BLaER1 treated with 17β-estradiol and CSF1 and Interleukin-3, amounts not matched to agents 10 nM and 100 nM (cell line): ENCODE results near the gene SCNN1B.

Experiments
- H3K27ac ChIP-seq, 11 experiments: shearing (Covaris generic); formaldehyde crosslinking; 2 replicates each; pipeline ENCODE4 v1.8.1; 2022
- H3K27me3 ChIP-seq, 11 experiments: shearing (Covaris generic); formaldehyde crosslinking; 2 replicates each; pipeline ENCODE4 v1.8.1; 2022
- H3K36me3 ChIP-seq, 11 experiments: shearing (Covaris generic); formaldehyde crosslinking; 2 replicates each; pipeline ENCODE4 v1.8.1; 2022
- H3K4me1 ChIP-seq, 10 experiments: shearing (Covaris generic); formaldehyde crosslinking; 2 replicates each; pipeline ENCODE4 v1.8.1; 2022
- H3K4me2 ChIP-seq, 11 experiments: shearing (Covaris generic); formaldehyde crosslinking; 2 replicates each; pipeline ENCODE4 v1.8.1; 2022
- H3K4me3 ChIP-seq, 10 experiments: shearing (Covaris generic); formaldehyde crosslinking; 2 replicates each; pipeline ENCODE4 v1.8.1; 2022
- H3K9ac ChIP-seq, 11 experiments: shearing (Covaris generic); formaldehyde crosslinking; 2 replicates each; pipeline ENCODE4 v1.8.1; 2022
- H3K9me3 ChIP-seq, 11 experiments: shearing (Covaris generic); formaldehyde crosslinking; replicated peaks in 1 of 11; 2 replicates each; pipeline ENCODE4 v1.8.1; 2022
- H4K20me1 ChIP-seq, 11 experiments: shearing (Covaris generic); formaldehyde crosslinking; 2 replicates each; pipeline ENCODE4 v1.8.1; 2022
- Cebpa-rat ChIP-seq, 11 experiments: shearing (Covaris generic); IDR thresholded peaks; 2 replicates each; pipeline ENCODE4 v1.8.1; 2022

SCNN1B gene

GRCh38 chr16:23316634-23317265 lies 14.6 kb downstream of the SCNN1B start:
- H3K27ac ChIP-seq, result no peak overlapping the region
- H3K9ac ChIP-seq, result no peak overlapping the region
- H3K9me3 ChIP-seq, result no peaks in the 10 kb centered on the region
- H4K20me1 ChIP-seq, result no peaks in the 10 kb centered on the region; a peak in 1 of 22 replicates
- no peak overlapping the region for H3K4me3 ChIP-seq
- H3K4me2 ChIP-seq, result no peak overlapping the region
- TF ChIP-seq Cebpa-rat (IDR thresholded peaks at IDR 0.05), result no peak
- H3K36me3 ChIP-seq, result no peaks in the 10 kb centered on the region
- peaks cover 0 to 7% (median 0%) of the 10 kb centered on the region in 10 experiments; a peak in 2 of 20 replicates for H3K4me1 ChIP-seq
- H3K27me3 ChIP-seq, result no peaks in the 10 kb centered on the region

GRCh38 chr16:23317266-23317661 lies 15.2 kb downstream of the SCNN1B start:
- H3K27ac ChIP-seq, result no peak overlapping the region

GRCh38 chr16:23317751-23318150 lies 15.6 kb downstream of the SCNN1B start:
- Histone ChIP-seq H3K9me3 (no peaks in the 10 kb centered on the region), H3K27me3 (no peaks in the 10 kb centered on the region)

More at GRCh38 chr16:23317266-23317661, 15.2 kb downstream of the SCNN1B start:
- Histone ChIP-seq H4K20me1 (no peaks in the 10 kb centered on the region; a peak in 1 of 22 replicates), H3K36me3 (no peaks in the 10 kb centered on the region), H3K4me3 (no peak overlapping the region), H3K4me1 (peaks cover 0 to 7% (median 0%) of the 10 kb centered on the region in 10 experiments; a peak in 2 of 20 replicates), H3K9ac (no peak overlapping the region), H3K9me3 (no peaks in the 10 kb centered on the region), H3K27me3 (no peaks in the 10 kb centered on the region), H3K4me2 (no peak overlapping the region)
- no peak for TF ChIP-seq Cebpa-rat (IDR thresholded peaks at IDR 0.05)

GRCh38 chr16:23318639-23319038 lies 16.5 kb downstream of the SCNN1B start:
- H4K20me1 ChIP-seq, result no peaks in the 10 kb centered on the region; a peak in 1 of 22 replicates
- TF ChIP-seq Cebpa-rat (IDR thresholded peaks at IDR 0.05), result no peak
- H3K36me3 ChIP-seq, result no peaks in the 10 kb centered on the region
- no peak overlapping the region for H3K27ac ChIP-seq
- no peak overlapping the region for H3K9ac ChIP-seq
- no peaks in the 10 kb centered on the region for H3K27me3 ChIP-seq
- no peak overlapping the region for H3K4me2 ChIP-seq
- no peaks in the 10 kb centered on the region for H3K9me3 ChIP-seq
- H3K4me1 ChIP-seq, result peaks cover 0 to 7% (median 0%) of the 10 kb centered on the region in 10 experiments; a peak in 2 of 20 replicates
- H3K4me3 ChIP-seq, result no peak overlapping the region

More at GRCh38 chr16:23317751-23318150, 15.6 kb downstream of the SCNN1B start:
- Histone ChIP-seq H3K4me3 (no peak overlapping the region), H3K36me3 (no peaks in the 10 kb centered on the region), H3K4me2 (no peak overlapping the region), H3K27ac (no peak overlapping the region), H4K20me1 (no peaks in the 10 kb centered on the region; a peak in 1 of 22 replicates), H3K4me1 (peaks cover 0 to 7% (median 0%) of the 10 kb centered on the region in 10 experiments; a peak in 2 of 20 replicates), H3K9ac (no peak overlapping the region)
- TF ChIP-seq Cebpa-rat (IDR thresholded peaks at IDR 0.05), result no peak

- no peak for TF ChIP-seq Cebpa-rat (IDR thresholded peaks at IDR 0.05)
- peak overlapping the region in 2 of 11 experiments; percentile 4; a peak in 2 of 22 replicates for H3K4me2 ChIP-seq
- H3K9me3 ChIP-seq, result no peaks in the 10 kb centered on the region
These were observed 17.9 kb downstream of the SCNN1B start for GRCh38 chr16:23319861-23320615.

GRCh38 chr16:23320693-23321092 lies 18.6 kb downstream of the SCNN1B start:
- Histone ChIP-seq H3K4me2 (0 out of 22 replicates have a peak overlapping the region, but pooled peaks of 1 of the 11 experiments have one; percentile 4), H3K9ac (no peak overlapping the region), H3K4me3 (no peak overlapping the region), H3K4me1 (peaks cover 0 to 7% (median 0%) of the 10 kb centered on the region in 10 experiments; a peak in 2 of 20 replicates), H3K36me3 (no peaks in the 10 kb centered on the region), H3K9me3 (no peaks in the 10 kb centered on the region), H3K27ac (no peak overlapping the region), H4K20me1 (no peaks in the 10 kb centered on the region; a peak in 1 of 22 replicates), H3K27me3 (no peaks in the 10 kb centered on the region)
- no peak for TF ChIP-seq Cebpa-rat (IDR thresholded peaks at IDR 0.05)

More at GRCh38 chr16:23319861-23320615, 17.9 kb downstream of the SCNN1B start:
- no peaks in the 10 kb centered on the region; a peak in 1 of 22 replicates for H4K20me1 ChIP-seq
- H3K27me3 ChIP-seq, result no peaks in the 10 kb centered on the region
- H3K9ac ChIP-seq, result no peak overlapping the region
- no peak overlapping the region for H3K27ac ChIP-seq
- no peak overlapping the region for H3K4me3 ChIP-seq
- peaks cover 0 to 7% (median 0%) of the 10 kb centered on the region in 10 experiments; a peak in 2 of 20 replicates for H3K4me1 ChIP-seq
- no peaks in the 10 kb centered on the region for H3K36me3 ChIP-seq

- Histone ChIP-seq H3K4me2 (no peak overlapping the region), H3K9ac (no peak overlapping the region), H3K36me3 (no peaks in the 10 kb centered on the region), H3K27ac (no peak overlapping the region), H3K9me3 (no peaks in the 10 kb centered on the region), H3K4me3 (no peak overlapping the region), H3K4me1 (peaks cover 0 to 7% (median 0%) of the 10 kb centered on the region in 10 experiments; a peak in 2 of 20 replicates), H4K20me1 (no peaks in the 10 kb centered on the region; a peak in 1 of 22 replicates), H3K27me3 (no peaks in the 10 kb centered on the region)
- no peak for TF ChIP-seq Cebpa-rat (IDR thresholded peaks at IDR 0.05)
These were observed 19.2 kb downstream of the SCNN1B start for GRCh38 chr16:23321206-23321875.

GRCh38 chr16:23323224-23324030 lies 21.3 kb downstream of the SCNN1B start:
- Histone ChIP-seq H4K20me1 (no peaks in the 10 kb centered on the region), H3K4me2 (no peak overlapping the region), H3K27me3 (no peaks in the 10 kb centered on the region), H3K27ac (no peak overlapping the region), H3K4me3 (no peak overlapping the region), H3K4me1 (peaks cover 0 to 7% (median 0%) of the 10 kb centered on the region in 10 experiments; a peak in 2 of 20 replicates), H3K9ac (no peak overlapping the region), H3K36me3 (no peaks in the 10 kb centered on the region), H3K9me3 (no peaks in the 10 kb centered on the region)
- no peak for TF ChIP-seq Cebpa-rat (IDR thresholded peaks at IDR 0.05)
